ENCODE data around the gene VPS16. TPM values are rescaled to one million over a fixed set of nuclear protein-coding genes. Genes with fewer than 3 reads are reported as not detected.

Gene VPS16
- total and polyA plus RNA-seq, 12 donors = 24.8 to 115 (median 34.8) TPM

GRCh38 chr20:2859330-2860121 is 19.0 kb downstream of the VPS16 start:
- Histone ChIP-seq H3K9me3 (replicated peaks in 1 of 3) (no peaks in the 10 kb centered on the region), H3K4me3 (no peak overlapping the region), H3K27me3 (no peaks in the 10 kb centered on the region), H3K36me3 (replicated peaks in 1 of 2) (peaks cover 0 to 31% of the 10 kb centered on the region in 2 donors), H3K27ac (no peak overlapping the region), H3K4me1 (replicated peaks in 1 of 2) (no peaks in the 10 kb centered on the region)
- DNase-seq = no peak
- intact Hi-C loops (cut with DNase I) = loop anchor here in 1 of 2 donors (10.0 kb wide), 1 partner anchor 135 kb away; no protein-coding TSS in a partner anchor
- TF ChIP-seq POLR2A (IDR thresholded peaks at IDR 0.05) (no peak), CTCF (IDR thresholded peaks at IDR 0.05) (no peak)
- WGBS, 4 donors = 85 to 96% (median 93%) methylated on average over 4 of the region's 4 CpGs

GRCh38 chr20:2864626-2865025 is 24.1 kb downstream of the VPS16 start:
- Histone ChIP-seq H3K36me3 (replicated peaks in 1 of 2) (peaks cover 0 to 55% of the 10 kb centered on the region in 2 donors), H3K27ac (no peak overlapping the region), H3K9me3 (replicated peaks in 1 of 3) (no peaks in the 10 kb centered on the region), H3K4me1 (replicated peaks in 1 of 2) (no peaks in the 10 kb centered on the region), H3K4me3 (no peak overlapping the region), H3K27me3 (no peaks in the 10 kb centered on the region)
- WGBS, 4 donors = 93 to 98% (median 97%) methylated on average over 12 of the region's 12 CpGs
- TF ChIP-seq CTCF (IDR thresholded peaks at IDR 0.05) = no peak
- TF ChIP-seq POLR2A (IDR thresholded peaks at IDR 0.05) = no peak
- intact Hi-C loops (cut with DNase I) = loop anchor here in 1 of 2 donors (10.0 kb wide), 1 partner anchor 130 kb away; no protein-coding TSS in a partner anchor
- DNase-seq = no peak

GRCh38 chr20:2865101-2865500 is 24.6 kb downstream of the VPS16 start:
- intact Hi-C loops (cut with DNase I) = loop anchor here in 1 of 2 donors (10.0 kb wide), 1 partner anchor 130 kb away; no protein-coding TSS in a partner anchor

More at GRCh38 chr20:2865101-2865500, 24.6 kb downstream of the VPS16 start:
- no peak for TF ChIP-seq CTCF (IDR thresholded peaks at IDR 0.05)
- TF ChIP-seq POLR2A (IDR thresholded peaks at IDR 0.05) = no peak
- Histone ChIP-seq H3K4me3 (no peak overlapping the region), H3K36me3 (replicated peaks in 1 of 2) (peaks cover 0 to 55% of the 10 kb centered on the region in 2 donors), H3K4me1 (replicated peaks in 1 of 2) (no peaks in the 10 kb centered on the region), H3K27ac (no peak overlapping the region), H3K27me3 (no peaks in the 10 kb centered on the region), H3K9me3 (replicated peaks in 1 of 3) (no peaks in the 10 kb centered on the region)
- WGBS, 4 donors = 93 to 97% (median 95%) methylated on average over 10 of the region's 10 CpGs
- DNase-seq = no peak
